Heart right ventricle (tissue), 16 donors: Measurements from ENCODE around the gene CCNG2. TPM values are rescaled to one million over a fixed set of nuclear protein-coding genes. Genes with fewer than 3 reads are reported as not detected.
A peak's percentile ranks its signal among the peaks of the same experiment; 100 is the strongest.

Experiments
- ATAC-seq, 8 donors: fragments of 200-7000 bp; cut with Tn5 transposase; one replicate each; pipeline ENCODE4 v1.9.1; 2020; ENCODE audit warnings: mild to moderate bottlenecking in 8 of 8, moderate library complexity in 8 of 8, moderate number of reproducible peaks in 1 of 8
- DNase-seq, 2 donors: peaks; one replicate each; pipeline ENCODE4 v3.0.0-alpha.2; 2020
- H3K27ac ChIP-seq, 10 donors: fragments of 200-600 bp; sonication (generic) in 2 of 10; one replicate each; pipeline versions ENCODE4 v1.5.0 to v1.8.0; 2020 to 2022; ENCODE audit warnings: mild to moderate bottlenecking in 3 of 10
- H3K27me3 ChIP-seq, 7 donors: fragments of 200-600 bp; one replicate each; pipeline ENCODE4 v1.8.0; 2021 to 2022; ENCODE audit warnings: mild to moderate bottlenecking in 2 of 7
- H3K36me3 ChIP-seq, 9 donors: fragments of 200-600 bp; sonication (generic) in 1 of 9; one replicate each; pipeline versions ENCODE4 v1.5.0 to v1.8.0; 2020 to 2022; ENCODE audit warnings: mild to moderate bottlenecking in 2 of 9
- H3K4me1 ChIP-seq, 9 donors: fragments of 200-600 bp; sonication (generic) in 1 of 9; one replicate each; pipeline versions ENCODE4 v1.5.0 to v1.8.0; 2020 to 2022; ENCODE audit warnings: mild to moderate bottlenecking in 4 of 9
- H3K4me3 ChIP-seq, 10 donors: fragments of 200-600 bp; sonication (generic) in 2 of 10; one replicate each; pipeline versions ENCODE4 v1.5.0 to v1.8.0; 2020 to 2022; ENCODE audit warnings: mild to moderate bottlenecking in 7 of 10, moderate library complexity in 2 of 10
- H3K9me3 ChIP-seq, 11 donors: fragments of 200-600 bp in 10 of 11; sonication (generic) in 2 of 11; one replicate each; pipeline versions ENCODE4 v1.5.0 to v1.8.0; 2013 to 2022; ENCODE audit warnings: mild to moderate bottlenecking in 2 of 11, control low read depth in 1 of 11, moderate library complexity in 1 of 11
- WGBS, 2 donors: extraction: QIAGEN DNeasy Blood & Tissue Kit; methylation state at CpG; one replicate each; pipeline ENCODE4 v1.1.7; 2013; ENCODE audit warnings: inconsistent platforms in 1 of 2; 5-methylcytosine and 5-hydroxymethylcytosine counted together
- intact Hi-C, 10 donors: fragments of 100-400 bp; cut with DNase I; formaldehyde crosslinking; loops; one replicate each; pipeline versions ENCODE4 v1.11.1 to v1.14.2; 2022
- polyA plus RNA-seq, 2 donors: library from polyadenylated mRNA; stranded (reverse); fragments of 200-250 nt; gene quantifications; one replicate each; pipeline ENCODE4 v1.2.3, GENCODE V29; 2013
- total RNA-seq, 10 donors: library from RNA; stranded (reverse); fragmentation: NEBNext Ultra II Directional in 3 of 10; extraction: Animal tissue kit (Norgen Biotek cat#: 25700) in 3 of 10; gene quantifications; one replicate each; pipeline versions ENCODE4 v1.2.1 to v1.2.4, GENCODE V29; 2021 to 2023
- TF ChIP-seq, protein P1 (sequence below), 9 donors: fragments of 200-600 bp; sonication (generic) in 2 of 9; IDR thresholded peaks; one replicate each; pipeline versions ENCODE4 v1.5.0 to v1.8.0; 2021 to 2022; ENCODE audit warnings: antibody characterized with exemption in 9 of 9, mild to moderate bottlenecking in 5 of 9, moderate library complexity in 1 of 9
- donor health status: Arrhythmogenic right ventricular cardiomyopathy.
- donor health status: ischemic (EF 13 %, LVEDD 7.1; RV severe dilation, severe dysfunction).
- donor health status: healthy with polysubstance abuse.
- donor health status: DM: no; HTN: yes; CAD: no.
- donor health status: DM: no; HTN: no; CAD: no.
- donor health status: ischemic (EF 25% LVEDD 6.9; RV normal size, moderate dysfunction).
- donor health status: ischemic (EF 25% LVEDD 5.7; RV mildly dilated, moderate dysfunction).
- donor health status: healthy.
- donor health status: DM: yes; HTN: yes; CAD: no.
- donor health status: Ischemic cardiomyopathy.
- donor health status: ischemic (EF 35%, LVEDD 5.7; RV mildly dilated, moderate dysfunction).
- donor health status: nonischemic (EF 11% LVEDD 7.7; RV severe dilation, severe dysfunction).
- donor health status: DM: yes; HTN: yes; CAD: no.
- donor health status: PGD.
- donor health status: ischemic (EF 29% LVEDD 5.4; RV normal size, mild dysfunction).
- donor health status: nonischemic (EF 23%, LVEDD 6.1; RV moderate dilation, normal function).

CCNG2 gene
- total and polyA plus RNA-seq, 12 donors: 2.3 to 16.6 (median 9.5) TPM

- TF ChIP-seq, protein P1, sequence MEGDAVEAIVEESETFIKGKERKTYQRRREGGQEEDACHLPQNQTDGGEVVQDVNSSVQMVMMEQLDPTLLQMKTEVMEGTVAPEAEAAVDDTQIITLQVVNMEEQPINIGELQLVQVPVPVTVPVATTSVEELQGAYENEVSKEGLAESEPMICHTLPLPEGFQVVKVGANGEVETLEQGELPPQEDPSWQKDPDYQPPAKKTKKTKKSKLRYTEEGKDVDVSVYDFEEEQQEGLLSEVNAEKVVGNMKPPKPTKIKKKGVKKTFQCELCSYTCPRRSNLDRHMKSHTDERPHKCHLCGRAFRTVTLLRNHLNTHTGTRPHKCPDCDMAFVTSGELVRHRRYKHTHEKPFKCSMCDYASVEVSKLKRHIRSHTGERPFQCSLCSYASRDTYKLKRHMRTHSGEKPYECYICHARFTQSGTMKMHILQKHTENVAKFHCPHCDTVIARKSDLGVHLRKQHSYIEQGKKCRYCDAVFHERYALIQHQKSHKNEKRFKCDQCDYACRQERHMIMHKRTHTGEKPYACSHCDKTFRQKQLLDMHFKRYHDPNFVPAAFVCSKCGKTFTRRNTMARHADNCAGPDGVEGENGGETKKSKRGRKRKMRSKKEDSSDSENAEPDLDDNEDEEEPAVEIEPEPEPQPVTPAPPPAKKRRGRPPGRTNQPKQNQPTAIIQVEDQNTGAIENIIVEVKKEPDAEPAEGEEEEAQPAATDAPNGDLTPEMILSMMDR (IDR thresholded peaks at IDR 0.05): no peak
- intact Hi-C loops: no loop called here
Measured at GRCh38 chr4:77179519-77179918, 22.5 kb downstream of the CCNG2 start.

DNA sequence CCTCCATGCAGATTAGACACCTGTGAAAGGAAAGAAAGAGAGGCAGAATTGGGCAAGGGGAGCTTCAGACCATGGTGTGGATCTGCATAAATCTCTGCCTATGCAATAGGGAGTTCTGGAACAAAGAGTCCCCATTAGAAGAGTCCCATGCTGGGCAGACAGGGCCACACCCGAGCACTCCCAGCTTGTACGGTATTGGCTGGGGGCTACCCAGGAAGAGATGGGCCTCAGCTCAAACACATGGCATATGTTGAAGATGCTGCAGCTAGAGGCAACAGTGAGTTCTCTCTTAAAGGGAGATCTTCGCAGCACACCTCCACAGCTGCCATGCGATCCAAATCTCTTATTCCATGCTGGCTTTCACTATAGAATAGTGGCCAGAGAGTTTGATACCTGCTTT lies 24.7 kb downstream of the CCNG2 start:
- ATAC-seq (no peak), DNase-seq (no peak)
- intact Hi-C loops: loop anchor here in 1 of 10 donors (5.0 kb wide), 1 partner anchor 694 kb away; no protein-coding TSS in a partner anchor
- Histone ChIP-seq H3K27me3 (peaks cover 0 to 4% (median 0%) of the 10 kb centered on the region in 7 donors), H3K4me3 (no peak overlapping the region), H3K4me1 (peaks cover 0 to 11% (median 0%) of the 10 kb centered on the region in 9 donors), H3K27ac (no peak overlapping the region), H3K9me3 (no peaks in the 10 kb centered on the region), H3K36me3 (no peaks in the 10 kb centered on the region)
- TF ChIP-seq, protein P1 (IDR thresholded peaks at IDR 0.05): no peak
- 74 to 90% methylated on average over 4 of the region's 4 CpGs for WGBS, 2 donors

More at GRCh38 chr4:77179519-77179918, 22.5 kb downstream of the CCNG2 start:
- Histone ChIP-seq H3K4me3 (no peak overlapping the region), H3K27ac (no peak overlapping the region), H3K4me1 (peaks cover 0 to 4% (median 0%) of the 10 kb centered on the region in 9 donors), H3K27me3 (peaks cover 0 to 4% (median 0%) of the 10 kb centered on the region in 7 donors), H3K9me3 (no peaks in the 10 kb centered on the region), H3K36me3 (no peaks in the 10 kb centered on the region)
- ATAC-seq (no peak), DNase-seq (no peak)

DNA sequence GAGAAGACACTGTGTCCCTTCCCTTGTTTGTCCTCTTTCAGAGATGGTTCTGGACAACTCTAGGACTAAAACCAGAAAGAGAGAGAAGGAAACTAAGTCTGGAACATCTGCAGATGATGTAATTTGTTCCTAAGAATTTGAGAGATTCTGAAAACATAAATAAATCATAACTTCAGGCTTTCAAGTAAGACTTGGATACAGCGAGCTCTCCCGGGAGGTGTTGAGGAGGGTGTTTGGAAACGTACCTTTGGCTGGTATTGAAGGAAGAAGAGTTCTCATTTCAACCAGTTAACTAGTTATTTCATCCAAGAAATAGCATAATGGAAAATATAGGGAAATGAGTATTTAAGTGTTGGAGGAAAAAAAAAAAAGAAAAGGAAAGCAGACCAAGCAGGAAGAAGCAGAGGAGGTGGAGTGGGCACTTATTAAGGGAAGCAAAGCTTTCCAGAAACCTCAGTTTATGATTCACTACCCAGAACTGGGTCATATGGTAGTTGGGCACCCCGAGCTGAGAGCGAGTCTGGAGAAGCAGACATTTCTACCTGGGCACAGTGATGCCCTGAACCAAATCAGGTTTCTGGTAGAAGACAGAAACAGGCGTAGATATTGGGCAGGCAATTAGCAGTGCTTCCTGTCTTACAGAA lies 26.9 kb downstream of the CCNG2 start:
- no peaks in the 10 kb centered on the region for H3K27me3 ChIP-seq
- peaks cover 0 to 14% (median 4%) of the 10 kb centered on the region in 9 donors for H3K4me1 ChIP-seq
- 85 to 86% methylated on average over 6 of the region's 6 CpGs for WGBS, 2 donors
- TF ChIP-seq, protein P1 (IDR thresholded peaks at IDR 0.05): no peak
- peak overlapping the region in 3 of 10 donors; percentile 13 to 40 (median 17) for H3K27ac ChIP-seq
- H3K36me3 ChIP-seq: no peaks in the 10 kb centered on the region
- DNase-seq (no peak), ATAC-seq (peak in 1 of 8 donors; percentile 17)
- intact Hi-C loops: loop anchor here in 1 of 10 donors (5.0 kb wide), 1 partner anchor 697 kb away; no protein-coding TSS in a partner anchor
- no peak overlapping the region for H3K4me3 ChIP-seq
- no peaks in the 10 kb centered on the region for H3K9me3 ChIP-seq

- Histone ChIP-seq H3K27ac (no peak overlapping the region), H3K4me1 (peaks cover 0 to 17% (median 4%) of the 10 kb centered on the region in 9 donors), H3K36me3 (no peaks in the 10 kb centered on the region), H3K9me3 (no peaks in the 10 kb centered on the region), H3K27me3 (no peaks in the 10 kb centered on the region), H3K4me3 (no peak overlapping the region)
- intact Hi-C loops: loop anchor here in 1 of 10 donors (5.0 kb wide), 1 partner anchor 698 kb away; no protein-coding TSS in a partner anchor
- DNase-seq (no peak), ATAC-seq (peak in 2 of 8 donors; percentile 17 to 41)
- TF ChIP-seq, protein P1 (IDR thresholded peaks at IDR 0.05): no peak
Measured at GRCh38 chr4:77184974-77185373, 28.0 kb downstream of the CCNG2 start.
